H1 (cell line): Measurements from ENCODE around the gene ZNF831. TPM values are rescaled to one million over a fixed set of nuclear protein-coding genes. Genes with fewer than 3 reads are reported as not detected.

ENCODE experiments used
- CTCF ChIA-PET: fragments of 300-600 bp; sonication (Branson Sonifier 250); formaldehyde crosslinking; loops from one replicate; lab custom pipeline; 2021; ENCODE audit not compliant: partially characterized antibody; lab: Charles Lee
- POLR2A ChIA-PET: fragments of 300-600 bp; sonication (Branson Sonifier 250); formaldehyde crosslinking; loops from one replicate; lab custom pipeline; 2021; ENCODE audit warnings: inconsistent platforms; ENCODE audit not compliant: partially characterized antibody; lab: Charles Lee
- DNase-seq, 2 experiments: peaks; one replicate each; pipeline versions ENCODE4 v3.0.0 to v3.0.0-alpha.2; 2010 to 2022; ENCODE audit warnings: low spot score in 2 of 2, low read depth in 1 of 2, mixed read lengths in 1 of 2
- FAIRE-seq: peaks from 2 replicates; lab custom pipeline; 2011; peaks lifted over from hg19 to GRCh38; lab: Jason Lieb, UNC
- H2AFZ ChIP-seq: 2 replicates; pipeline ENCODE4 v1.8.1; 2012; ENCODE audit warnings: low read length, inconsistent platforms
- H2AK5ac ChIP-seq: 2 replicates; pipeline ENCODE4 v1.6.1; 2013; ENCODE audit warnings: low read depth, low read length
- H2BK120ac ChIP-seq: replicated peaks from 2 replicates; pipeline ENCODE3; 2013; ENCODE audit warnings: low read depth, low read length, inconsistent platforms
- H2BK12ac ChIP-seq: 2 replicates; pipeline ENCODE4 v1.6.1; 2013; ENCODE audit warnings: low read depth, low read length
- H2BK15ac ChIP-seq: 2 replicates; pipeline ENCODE4 v1.6.1; 2013; ENCODE audit warnings: low read length
- H2BK20ac ChIP-seq: 2 replicates; pipeline ENCODE4 v1.6.1; 2013; ENCODE audit warnings: low read length
- H2BK5ac ChIP-seq: 2 replicates; pipeline ENCODE4 v1.6.1; 2013; ENCODE audit warnings: low read depth, low read length
- H3K14ac ChIP-seq: 2 replicates; pipeline ENCODE4 v1.6.1; 2013; ENCODE audit warnings: inconsistent platforms; ENCODE audit not compliant: insufficient read length
- H3K18ac ChIP-seq: 2 replicates; pipeline ENCODE4 v1.6.1; 2013; ENCODE audit warnings: low read length; ENCODE audit errors: extremely low read depth
- H3K23ac ChIP-seq: 2 replicates; pipeline ENCODE4 v1.6.1; 2013; ENCODE audit warnings: inconsistent platforms; ENCODE audit not compliant: insufficient read length
- H3K23me2 ChIP-seq: 2 replicates; pipeline ENCODE4 v1.6.1; 2013; ENCODE audit warnings: low read depth, low read length
- H3K27ac ChIP-seq: 2 replicates; pipeline ENCODE4 v1.6.1; 2011; ENCODE audit warnings: low read depth, low read length, inconsistent platforms
- H3K27me3 ChIP-seq, 4 experiments: replicated peaks in 1 of 4; 1 replicate in 1 of 4; 2 replicates in 3 of 4; pipeline versions ENCODE4 v1.6.1 to v1.8.1; 2011 to 2013; ENCODE audit warnings: low read length in 3 of 4, mild to moderate bottlenecking in 3 of 4, inconsistent platforms in 2 of 4, mixed read lengths in 2 of 4, moderate library complexity in 1 of 4; ENCODE audit not compliant: control insufficient read depth in 3 of 4, insufficient read depth in 3 of 4; ENCODE audit errors: extremely low read depth in 1 of 4
- H3K36me3 ChIP-seq, 4 experiments: 2 replicates each; pipeline versions ENCODE4 v1.6.1 to v1.8.1; 2011 to 2013; ENCODE audit warnings: mild to moderate bottlenecking in 4 of 4, low read length in 3 of 4, moderate library complexity in 2 of 4, control low read depth in 1 of 4, inconsistent platforms in 1 of 4; ENCODE audit not compliant: insufficient read depth in 4 of 4, control insufficient read depth in 2 of 4
- H3K4ac ChIP-seq: replicated peaks from 2 replicates; pipeline ENCODE3; 2013; ENCODE audit warnings: low read length, low read depth, mixed read lengths, inconsistent platforms; ENCODE audit not compliant: insufficient read length
- H3K4me1 ChIP-seq, 4 experiments: replicated peaks in 1 of 4; 1 replicate in 1 of 4; 2 replicates in 3 of 4; pipeline versions ENCODE4 v1.6.1 to v1.8.1; 2011 to 2013; ENCODE audit warnings: low read length in 3 of 4, inconsistent platforms in 2 of 4, mixed read lengths in 1 of 4; ENCODE audit not compliant: insufficient read depth in 4 of 4, control insufficient read depth in 3 of 4
- H3K4me2 ChIP-seq, 2 experiments: 2 replicates each; pipeline versions ENCODE4 v1.6.1 to v1.8.1; 2011 to 2013; ENCODE audit warnings: low read depth in 2 of 2, low read length in 2 of 2, control low read depth in 1 of 2, inconsistent platforms in 1 of 2, mild to moderate bottlenecking in 1 of 2; ENCODE audit not compliant: insufficient read depth in 1 of 2
- H3K4me3 ChIP-seq, 4 experiments: fragments of 200-600, 300-600 bp in 1 of 4; sonication (generic), shearing (Covaris generic), sonication (Bioruptor Twin) in 1 of 4; 2 replicates each; pipeline versions ENCODE4 v1.5.1 to v1.8.1; 2011 to 2016; ENCODE audit warnings: low read length in 4 of 4, low read depth in 3 of 4, control low read depth in 2 of 4, inconsistent platforms in 2 of 4, mild to moderate bottlenecking in 2 of 4, mixed read lengths in 1 of 4, moderate library complexity in 1 of 4; ENCODE audit not compliant: insufficient read depth in 2 of 4; ENCODE audit errors: extremely low read depth in 1 of 4
- H3K56ac ChIP-seq: replicated peaks from 2 replicates; pipeline ENCODE3; 2013; ENCODE audit warnings: low read depth, mild to moderate bottlenecking, mixed read lengths, low read length, inconsistent platforms; ENCODE audit not compliant: insufficient read length
- H3K79me1 ChIP-seq: 2 replicates; pipeline ENCODE4 v1.6.1; 2013; ENCODE audit warnings: low read depth, low read length, control low read depth
- H3K79me2 ChIP-seq, 2 experiments: 2 replicates each; pipeline versions ENCODE4 v1.6.1 to v1.8.1; 2012 to 2013; ENCODE audit warnings: low read length in 2 of 2, mild to moderate bottlenecking in 2 of 2, inconsistent platforms in 1 of 2; ENCODE audit not compliant: insufficient read depth in 2 of 2, control insufficient read depth in 1 of 2
- H3K9ac ChIP-seq, 4 experiments: replicated peaks in 1 of 4; 1 replicate in 1 of 4; 2 replicates in 3 of 4; pipeline versions ENCODE4 v1.6.1 to v1.8.1; 2011 to 2013; ENCODE audit warnings: low read depth in 3 of 4, low read length in 3 of 4, control low read depth in 2 of 4, mild to moderate bottlenecking in 2 of 4, moderate library complexity in 2 of 4, inconsistent platforms in 1 of 4; ENCODE audit errors: extremely low read depth in 1 of 4
- H3K9me3 ChIP-seq, 2 experiments: 2 replicates each; pipeline versions ENCODE4 v1.6.1 to v1.8.1; 2012 to 2013; ENCODE audit warnings: mild to moderate bottlenecking in 2 of 2, moderate library complexity in 2 of 2, control low read depth in 1 of 2, inconsistent platforms in 1 of 2, low read depth in 1 of 2, low read length in 1 of 2, mixed read lengths in 1 of 2; ENCODE audit not compliant: insufficient read depth in 2 of 2
- H4K20me1 ChIP-seq, 2 experiments: replicated peaks in 1 of 2; 2 replicates each; pipeline versions ENCODE3 to v1.8.1; 2011 to 2013; ENCODE audit warnings: inconsistent platforms in 2 of 2, low read length in 2 of 2, mild to moderate bottlenecking in 1 of 2; ENCODE audit not compliant: insufficient read depth in 2 of 2, control insufficient read depth in 1 of 2
- H4K5ac ChIP-seq: 2 replicates; pipeline ENCODE4 v1.6.1; 2013; ENCODE audit warnings: low read length, low read depth, mixed read lengths, inconsistent platforms; ENCODE audit not compliant: insufficient read length
- H4K8ac ChIP-seq: 2 replicates; pipeline ENCODE4 v1.8.0; 2013; ENCODE audit warnings: mild to moderate bottlenecking, moderate library complexity, low read length, inconsistent platforms; ENCODE audit not compliant: insufficient read depth; ENCODE audit errors: extremely low read depth
- H4K91ac ChIP-seq: replicated peaks from 2 replicates; pipeline ENCODE3; 2013; ENCODE audit warnings: low read length, mixed read lengths, inconsistent platforms; ENCODE audit not compliant: insufficient read length
- POLR2A ChIP-seq, 2 experiments: IDR thresholded peaks; 1 replicate in 1 of 2; 2 replicates in 1 of 2; pipeline ENCODE4 v1.6.1; 2011; ENCODE audit warnings: low read depth in 2 of 2, low read length in 2 of 2, mild to moderate bottlenecking in 2 of 2; ENCODE audit errors: control extremely low read depth in 1 of 2
- TBP ChIP-seq: IDR thresholded peaks from 2 replicates; pipeline ENCODE4 v1.6.1; 2011; ENCODE audit warnings: low read depth, low read length, improper control_type of control experiment
- YY1 ChIP-seq: IDR thresholded peaks from 2 replicates; pipeline ENCODE4 v1.6.1; 2011; ENCODE audit warnings: low read depth, mild to moderate bottlenecking, low read length
- ZNF274 ChIP-seq: IDR thresholded peaks from 2 replicates; pipeline ENCODE4 v1.7.0; 2012; ENCODE audit warnings: low read length, borderline replicate concordance; ENCODE audit errors: extremely low read depth
- WGBS, 2 experiments: shearing (Covaris generic) in 1 of 2; methylation state at CpG; one replicate each; pipeline versions ENCODE4 v1.1.6 to v1.1.7; 2013 to 2015; ENCODE audit warnings: low lambda C conversion rate in 2 of 2, mixed read lengths in 2 of 2, inconsistent platforms in 1 of 2, low coverage in 1 of 2, missing lambda C conversion rate in 1 of 2; ENCODE audit not compliant: insufficient replicate concordance in 2 of 2, insufficient coverage in 1 of 2, insufficient read length in 1 of 2; ENCODE audit errors: extremely low coverage in 1 of 2, missing lambda C conversion rate in 1 of 2; 5-methylcytosine and 5-hydroxymethylcytosine counted together
- polyA plus RNA-seq, 7 experiments: library from polyadenylated mRNA; depleted of rRNA in 3 of 7; stranded (reverse) in 5 of 7; unstranded in 2 of 7; fragments of >200 nt in 5 of 7; fragments of 200-250 nt in 2 of 7; gene quantifications; 1 replicate in 5 of 7; 2 replicates in 1 of 7; 4 replicates in 1 of 7; pipeline versions ENCODE4 v1.2.1 to v1.2.3, GENCODE V29; 2011 to 2013; ENCODE audit warnings: missing spikeins in 2 of 7, mixed read lengths in 2 of 7
- total RNA-seq: library from RNA; stranded (reverse); fragmentation: NEBNext Ultra II Directional; extraction: Animal tissue kit (Norgen Biotek cat#: 25700); gene quantifications from 2 replicates; pipeline ENCODE4 v1.2.1, GENCODE V29; 2021

Gene ZNF831
- total and polyA plus RNA-seq, 2 of the 8 experiments (the other 6 are each of a cell fraction or from before 2014, with no cell fraction given) = not detected

GRCh38 chr20:59242714-59243626, 79.3 kb downstream of the ZNF831 start:
- POLR2A ChIA-PET = no interaction called here
- H3K14ac ChIP-seq = no peak overlapping the region

More at GRCh38 chr20:59242714-59243626, 79.3 kb downstream of the ZNF831 start:
- Histone ChIP-seq H3K79me1 (no peaks in the 10 kb centered on the region), H3K27me3 (no peaks in the 10 kb centered on the region), H3K4ac (no peak overlapping the region), H4K91ac (no peak overlapping the region), H2BK15ac (no peak overlapping the region), H3K9ac (no peak overlapping the region), H3K18ac (no peak overlapping the region; the same call in 1 of the 2 replicates), H2AK5ac (no peak overlapping the region), H4K20me1 (no peaks in the 10 kb centered on the region), H4K8ac (no peak overlapping the region), H3K79me2 (no peaks in the 10 kb centered on the region), H2BK120ac (peak overlapping the region; percentile 28), H3K27ac (no peak overlapping the region), H2BK20ac (no peak overlapping the region), H3K23me2 (no peaks in the 10 kb centered on the region), H3K36me3 (no peaks in the 10 kb centered on the region), H3K4me1 (peaks cover 0 to 5% (median 0%) of the 10 kb centered on the region in 4 experiments; a peak in 1 of 7 replicates), H3K9me3 (no peaks in the 10 kb centered on the region), H3K23ac (no peak overlapping the region), H3K4me3 (no peak overlapping the region), H3K4me2 (no peak overlapping the region), H3K56ac (no peak overlapping the region), H4K5ac (no peak overlapping the region), H2BK12ac (no peak overlapping the region), H2AFZ (0 out of 2 replicates have a peak overlapping the region, but pooled peaks have one; percentile 18), H2BK5ac (no peak overlapping the region)
- 87% methylated on average over 10 of the region's 10 CpGs; no CpG with 5 or more reads in 1 of the 2 experiments for WGBS, 2 experiments
- no peak for TF ChIP-seq YY1
- no peak for TF ChIP-seq POLR2A (IDR thresholded peaks at IDR 0.05; ENCODE audit: control extremely low read depth in 1 of 2, low read depth in 2 of 2, low read length in 2 of 2)
- TF ChIP-seq TBP = no peak
- no peak for TF ChIP-seq ZNF274
- DNase-seq (no peak), FAIRE-seq (no peak)
- CTCF ChIA-PET = no interaction called here
